ENCODE results near the gene USP5. TPM values are rescaled to one million over a fixed set of nuclear protein-coding genes. Genes with fewer than 3 reads are reported as not detected.

Gene USP5
- polyA plus RNA-seq, 3 donors: 28.0 to 32.4 (median 29.9) TPM

GRCh38 chr12:6861391-6861790, 9.4 kb downstream of the USP5 start:
- H3K9me3 ChIP-seq (replicated peaks in 1 of 2; ENCODE audit: control insufficient read depth in 1 of 2, insufficient read depth in 1 of 2, low read length in 2 of 2): no peaks in the 10 kb centered on the region
- H3K9ac ChIP-seq (ENCODE audit: insufficient read depth, low read length, poor library complexity, severe bottlenecking): no peak overlapping the region
- no peaks in the 10 kb centered on the region for H3K27me3 ChIP-seq (ENCODE audit: control insufficient read depth in 2 of 2, insufficient read depth in 2 of 2, low read length in 2 of 2)
- Mint-ChIP-seq H3K4me3 (no peak overlapping the region), H3K27me3 (ENCODE audit: low read depth in 3 of 3) (peaks cover 0 to 5% (median 0%) of the 10 kb centered on the region in 3 donors), H3K4me1 (peaks cover under 1% of the 10 kb centered on the region), H3K27ac (peak overlapping the region in 1 of 7 donors; percentile 1), H3K9me3 (peaks cover 0 to under 1% (median 0%) of the 10 kb centered on the region in 7 donors), H3K36me3 (peaks cover 87 to 98% of the 10 kb centered on the region in 2 donors)
- no peak overlapping the region for H3K4me3 ChIP-seq (replicated peaks in 1 of 3; ENCODE audit: low read depth in 2 of 3, low read length in 3 of 3)
- intact Hi-C loops (cut with micrococcal nuclease): no loop called here
- no peaks in the 10 kb centered on the region for H4K20me1 ChIP-seq (ENCODE audit: insufficient read depth, low read length)
- H3K4me1 ChIP-seq (ENCODE audit: control insufficient read depth in 1 of 2, insufficient read depth in 2 of 2, low read length in 2 of 2): peaks cover under 1 to 2% of the 10 kb centered on the region in 2 donors
- WGBS (ENCODE audit: insufficient coverage): 100% methylated on average over 9 of the region's 9 CpGs
- peaks cover 89 to 98% of the 10 kb centered on the region in 2 donors for H3K36me3 ChIP-seq (replicated peaks in 1 of 2; ENCODE audit: control insufficient read depth in 1 of 2, insufficient read depth in 2 of 2, low read length in 2 of 2)
- no peak for DNase-seq
- H3K4me2 ChIP-seq (replicated peaks; ENCODE audit: extremely low read depth, low read length, poor library complexity, severe bottlenecking): no peak overlapping the region
- TF ChIP-seq CTCF (IDR thresholded peaks at IDR 0.05): no peak
- no peak overlapping the region for H3K27ac ChIP-seq (ENCODE audit: low read depth in 1 of 2, low read length in 2 of 2)
- H3K79me2 ChIP-seq (ENCODE audit: insufficient read depth, low read length): no peaks in the 10 kb centered on the region
- H2AFZ ChIP-seq (ENCODE audit: insufficient read depth, low read depth, low read length, poor library complexity, severe bottlenecking): no peak overlapping the region

GRCh38 chr12:6863033-6863432, 11.1 kb downstream of the USP5 start:
- Histone ChIP-seq H3K27ac (ENCODE audit: low read depth in 1 of 2, low read length in 2 of 2) (no peak overlapping the region), H3K79me2 (ENCODE audit: insufficient read depth, low read length) (peaks cover 7% of the 10 kb centered on the region), H3K4me2 (replicated peaks; ENCODE audit: extremely low read depth, low read length, poor library complexity, severe bottlenecking) (no peak overlapping the region), H3K9me3 (replicated peaks in 1 of 2; ENCODE audit: control insufficient read depth in 1 of 2, insufficient read depth in 1 of 2, low read length in 2 of 2) (no peaks in the 10 kb centered on the region), H4K20me1 (ENCODE audit: insufficient read depth, low read length) (peaks cover 5% of the 10 kb centered on the region), H3K9ac (ENCODE audit: insufficient read depth, low read length, poor library complexity, severe bottlenecking) (no peak overlapping the region), H3K36me3 (replicated peaks in 1 of 2; ENCODE audit: control insufficient read depth in 1 of 2, insufficient read depth in 2 of 2, low read length in 2 of 2) (peaks cover 72 to 82% of the 10 kb centered on the region in 2 donors), H3K4me3 (replicated peaks in 1 of 3; ENCODE audit: low read depth in 2 of 3, low read length in 3 of 3) (no peak overlapping the region), H3K27me3 (ENCODE audit: control insufficient read depth in 2 of 2, insufficient read depth in 2 of 2, low read length in 2 of 2) (no peaks in the 10 kb centered on the region), H3K4me1 (ENCODE audit: control insufficient read depth in 1 of 2, insufficient read depth in 2 of 2, low read length in 2 of 2) (peaks cover 7 to 11% of the 10 kb centered on the region in 2 donors), H2AFZ (ENCODE audit: insufficient read depth, low read depth, low read length, poor library complexity, severe bottlenecking) (no peak overlapping the region)
- intact Hi-C loops (cut with micrococcal nuclease): no loop called here
- no peak for DNase-seq
- TF ChIP-seq CTCF (IDR thresholded peaks at IDR 0.05): no peak
- no peaks in the 10 kb centered on the region for H3K9me3 Mint-ChIP-seq
- peak overlapping the region in 1 of 7 donors; percentile 39 for H3K27ac Mint-ChIP-seq
- H3K4me3 Mint-ChIP-seq: peak overlapping the region in 1 of 2 donors; percentile 25
- H3K36me3 Mint-ChIP-seq: peaks cover 70 to 82% of the 10 kb centered on the region in 2 donors
- H3K27me3 Mint-ChIP-seq (ENCODE audit: low read depth in 3 of 3): peaks cover 0 to 5% (median 0%) of the 10 kb centered on the region in 3 donors
- H3K4me1 Mint-ChIP-seq: peaks cover 9% of the 10 kb centered on the region
- 98% methylated on average over 9 of the region's 11 CpGs for WGBS (ENCODE audit: insufficient coverage)

Measured in CD14-positive monocyte (primary cell).